Breast epithelium (tissue), 4 donors: Measurements from ENCODE around the gene SERINC5. TPM values are rescaled to one million over a fixed set of nuclear protein-coding genes. Genes with fewer than 3 reads are reported as not detected.
"Not testable (repeated sequence)": the region's sequence is repeated elsewhere in the genome, so short reads cannot be mapped to it uniquely, and the experiment has no call there.

Experiments
- DNase-seq, 2 donors: peaks; one replicate each; pipeline ENCODE4 v3.0.0-alpha.2; 2019; ENCODE audit warnings: low spot score in 2 of 2
- H3K27ac ChIP-seq, 2 donors: fragments of 200-600 bp; sonication (generic) in 1 of 2; one replicate each; pipeline ENCODE4 v1.5.1; 2016 to 2019; ENCODE audit warnings: mild to moderate bottlenecking in 1 of 2
- H3K27me3 ChIP-seq, 2 donors: fragments of 200-600 bp; sonication (generic) in 1 of 2; one replicate each; pipeline versions ENCODE4 v1.5.1 to v1.6.0; 2017 to 2019; ENCODE audit warnings: control low read depth in 1 of 2, mild to moderate bottlenecking in 1 of 2
- H3K36me3 ChIP-seq: fragments of 200-600 bp; one replicate; pipeline ENCODE4 v1.5.1; 2019
- H3K4me1 ChIP-seq, 2 donors: fragments of 200-600 bp; sonication (generic); one replicate each; pipeline ENCODE4 v1.5.1; 2016 to 2019; ENCODE audit warnings: control low read depth in 1 of 2
- H3K4me3 ChIP-seq, 3 donors: fragments of 200-600 bp; sonication (generic); 1 replicate in 2 of 3; 2 replicates in 1 of 3; pipeline ENCODE4 v1.5.1; 2016 to 2019; ENCODE audit warnings: mild to moderate bottlenecking in 3 of 3, moderate library complexity in 2 of 3
- H3K9me3 ChIP-seq, 2 donors: fragments of 200-600 bp; sonication (generic) in 1 of 2; one replicate each; pipeline ENCODE4 v1.5.1; 2016 to 2019; ENCODE audit warnings: control low read depth in 1 of 2
- CTCF ChIP-seq, 3 donors: fragments of 450-650 bp; IDR thresholded peaks; one replicate each; pipeline ENCODE4 v1.5.1; 2016 to 2017; ENCODE audit warnings: antibody characterized with exemption in 3 of 3, mild to moderate bottlenecking in 3 of 3, moderate library complexity in 3 of 3
- POLR2A ChIP-seq: fragments of 450-650 bp; IDR thresholded peaks from one replicate; pipeline ENCODE4 v1.6.1; 2016; ENCODE audit warnings: antibody characterized with exemption, mild to moderate bottlenecking, moderate library complexity
- POLR2AphosphoS5 ChIP-seq, 3 donors: sonication (generic); formaldehyde crosslinking; IDR thresholded peaks; one replicate each; pipeline ENCODE4 v1.6.1; 2017; ENCODE audit warnings: antibody characterized with exemption in 3 of 3
- intact Hi-C: fragments of 100-400 bp; cut with DNase I; formaldehyde crosslinking; loops from one replicate; pipeline ENCODE4 v1.15.1; 2023; ENCODE audit warnings: low total_unique reads
- total RNA-seq, 3 donors: library from RNA; depleted of rRNA; stranded (reverse); fragments of >200 nt; gene quantifications; one replicate each; pipeline ENCODE4 v1.1.0, GENCODE V29; 2016

The SERINC5 gene
- total RNA-seq, 3 donors from 2014 or later, result 12.6 to 32.9 (median 28.5) TPM

- Histone ChIP-seq H3K9me3 (no peaks in the 10 kb centered on the region), H3K4me3 (no peak overlapping the region), H3K27ac (no peak overlapping the region), H3K4me1 (no peaks in the 10 kb centered on the region), H3K36me3 (no peaks in the 10 kb centered on the region), H3K27me3 (no peaks in the 10 kb centered on the region)
- TF ChIP-seq CTCF (IDR thresholded peaks at IDR 0.05) (no peak), POLR2A (no peak), POLR2AphosphoS5 (IDR thresholded peaks at IDR 0.05) (no peak)
- intact Hi-C loops, result no loop called here
- DNase-seq, result no peak
Measured at GRCh38 chr5:80116000-80116399, 139.8 kb downstream of the SERINC5 start.

GRCh38 chr5:80114860-80115259 lies 141.0 kb downstream of the SERINC5 start:
- H3K4me3 ChIP-seq, result no peak overlapping the region
- no peaks in the 10 kb centered on the region for H3K9me3 ChIP-seq
- H3K4me1 ChIP-seq, result no peaks in the 10 kb centered on the region
- H3K36me3 ChIP-seq, result no peaks in the 10 kb centered on the region
- H3K27ac ChIP-seq, result no peak overlapping the region
- H3K27me3 ChIP-seq, result no peaks in the 10 kb centered on the region
- intact Hi-C loops, result no loop called here
- no peak for TF ChIP-seq POLR2A
- no peak for TF ChIP-seq CTCF (IDR thresholded peaks at IDR 0.05)
- no peak for TF ChIP-seq POLR2AphosphoS5 (IDR thresholded peaks at IDR 0.05)
- no peak for DNase-seq

- H3K9me3 ChIP-seq, intact Hi-C loops, H3K27ac ChIP-seq, DNase-seq, H3K4me1 ChIP-seq, H3K36me3 ChIP-seq, H3K27me3 ChIP-seq, H3K4me3 ChIP-seq: not testable (repeated sequence)
Measured at GRCh38 chr5:80111376-80111990, 144.4 kb downstream of the SERINC5 start.

GRCh38 chr5:80109646-80110478 lies 146.0 kb downstream of the SERINC5 start:
- Histone ChIP-seq H3K27ac (no peak overlapping the region), H3K27me3 (no peaks in the 10 kb centered on the region), H3K9me3 (no peaks in the 10 kb centered on the region), H3K4me3 (no peak overlapping the region), H3K36me3 (no peaks in the 10 kb centered on the region), H3K4me1 (no peaks in the 10 kb centered on the region)
- no peak for TF ChIP-seq POLR2A
- TF ChIP-seq POLR2AphosphoS5 (IDR thresholded peaks at IDR 0.05), result no peak
- TF ChIP-seq CTCF (IDR thresholded peaks at IDR 0.05), result no peak
- intact Hi-C loops, result no loop called here
- DNase-seq, result no peak

- H3K4me3 ChIP-seq, result no peak overlapping the region
- H3K36me3 ChIP-seq, result no peaks in the 10 kb centered on the region
- no peaks in the 10 kb centered on the region for H3K9me3 ChIP-seq
- no peak overlapping the region for H3K27ac ChIP-seq
- TF ChIP-seq CTCF (IDR thresholded peaks at IDR 0.05) (no peak), POLR2A (no peak), POLR2AphosphoS5 (IDR thresholded peaks at IDR 0.05) (no peak)
- intact Hi-C loops, result no loop called here
- DNase-seq, result no peak
- H3K27me3 ChIP-seq, result no peaks in the 10 kb centered on the region
- H3K4me1 ChIP-seq, result no peaks in the 10 kb centered on the region
Measured at GRCh38 chr5:80106916-80107315, 148.9 kb downstream of the SERINC5 start.
